Activated CD8-positive, alpha-beta memory T cell treated with anti-CD3 and anti-CD28 coated beads, Interleukin-2, amount 10 ng/mL, durations not matched to agents 7 days and 5 days (primary cell): ENCODE measurements around the gene PRKAR1B. TPM values are rescaled to one million over a fixed set of nuclear protein-coding genes. Genes with fewer than 3 reads are reported as not detected.
A peak's percentile ranks its signal among the peaks of the same experiment; 100 is the strongest.

Source experiments
- ATAC-seq: fragments of 150-1000 bp; cut with Tn5 transposase; one replicate; pipeline ENCODE4 v1.10.0; 2021; ENCODE audit warnings: moderate library complexity
- CTCF ChIA-PET: fragments of 350-600 bp; sonication (Branson Sonifier 250); formaldehyde crosslinking; loops from one replicate; lab custom pipeline; 2021; ENCODE audit warnings: antibody characterized with exemption; lab: Charles Lee
- DNase-seq: peaks from one replicate; pipeline ENCODE4 v3.0.0-alpha.2; 2020
- H3K27ac Mint-ChIP-seq: one replicate; pipeline ENCODE4 v1.8.0; 2021; ENCODE audit warnings: mild to moderate bottlenecking, mixed read lengths
- H3K27me3 Mint-ChIP-seq: one replicate; pipeline ENCODE4 v1.8.0; 2021; ENCODE audit warnings: mixed read lengths
- H3K36me3 Mint-ChIP-seq: one replicate; pipeline ENCODE4 v1.8.0; 2021; ENCODE audit warnings: mild to moderate bottlenecking, mixed read lengths
- H3K4me1 Mint-ChIP-seq: one replicate; pipeline ENCODE4 v1.8.0; 2021; ENCODE audit warnings: mixed read lengths
- H3K4me3 Mint-ChIP-seq: one replicate; pipeline ENCODE4 v1.8.0; 2021; ENCODE audit warnings: mild to moderate bottlenecking, moderate library complexity, mixed read lengths
- H3K9me3 Mint-ChIP-seq: one replicate; pipeline ENCODE4 v1.8.0; 2022; ENCODE audit warnings: low read depth, mixed read lengths
- total RNA-seq, 2 experiments: library from RNA; stranded (reverse); gene quantifications; one replicate each; pipeline ENCODE4 v1.2.3, GENCODE V29; 2021

PRKAR1B gene
- total RNA-seq, 2 experiments from 2014 or later = 22.6 to 25.0 TPM

DNA sequence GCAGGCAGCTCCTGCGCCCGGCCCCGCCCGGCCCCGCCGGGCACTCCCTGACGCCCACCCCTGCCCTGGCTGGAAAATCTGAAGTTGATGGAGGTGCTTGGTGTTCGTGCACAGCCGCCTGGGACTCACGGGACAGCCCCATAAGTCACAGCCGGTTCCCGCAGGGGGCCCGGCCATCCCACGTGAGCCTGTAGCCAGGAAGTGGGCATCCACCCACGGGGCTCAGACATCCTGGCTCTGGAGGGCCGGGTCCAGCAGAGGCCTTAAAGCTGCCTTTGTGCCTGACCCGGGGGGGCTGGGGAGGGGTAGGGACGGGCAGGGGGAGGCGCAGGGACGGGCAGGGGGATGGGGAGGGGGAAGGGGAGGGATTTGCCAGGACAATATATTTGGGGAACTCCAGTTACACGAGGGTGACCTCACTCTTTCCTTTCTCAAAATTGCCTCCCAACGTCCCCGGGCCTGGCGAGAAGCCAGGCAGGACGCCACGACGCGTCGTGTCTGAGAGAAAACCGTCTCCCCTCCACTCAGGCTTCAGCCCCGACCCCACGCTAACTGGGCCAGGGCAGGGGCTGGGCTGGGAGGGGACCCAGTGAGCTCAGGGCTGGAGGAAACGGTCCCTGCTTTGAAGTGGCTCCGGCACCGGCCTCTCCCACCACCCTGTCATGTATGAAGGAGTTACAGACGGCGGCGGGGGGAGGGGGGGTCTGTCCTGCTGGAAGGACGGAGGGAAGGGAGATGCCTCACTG, 125.3 kb downstream of the PRKAR1B start:
- CTCF ChIA-PET = interaction anchor here (2.6 to 4.5 kb wide), 2 partner anchors 16 to 17 kb away, joined by 8 to 39 read pairs; no protein-coding TSS in a partner anchor
- H3K27me3 Mint-ChIP-seq = no peaks in the 10 kb centered on the region
- DNase-seq = peak; percentile 91

DNA sequence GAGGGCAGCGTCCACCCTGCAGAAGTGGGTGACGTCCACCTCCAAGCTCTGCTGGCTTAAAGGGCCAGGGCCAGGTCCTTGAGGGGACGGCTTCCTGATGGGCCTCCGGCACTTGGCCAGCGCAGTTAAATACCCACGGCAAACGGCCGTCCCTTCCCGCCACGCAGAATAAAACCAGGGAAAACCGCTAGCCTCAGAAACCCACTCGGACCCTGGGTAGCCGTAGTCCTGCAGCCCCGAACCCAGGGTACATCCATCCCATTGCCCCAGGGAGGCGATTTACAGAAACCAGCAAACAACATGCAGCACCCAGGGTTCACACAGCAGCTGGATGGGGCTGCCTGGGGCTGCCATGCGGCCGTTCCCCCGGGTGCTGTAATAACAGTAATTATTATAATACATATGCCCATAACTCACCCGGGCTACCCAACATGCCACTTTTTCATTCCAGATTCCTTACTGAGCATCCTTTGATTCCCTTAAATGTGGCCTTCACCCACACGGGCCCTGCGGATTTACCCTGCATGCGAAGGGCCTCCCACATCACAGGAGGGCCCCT, 126.0 kb downstream of the PRKAR1B start:
- peak overlapping the region; percentile 99 for H3K27ac Mint-ChIP-seq
- ATAC-seq (no peak), DNase-seq (no peak)
- peak overlapping the region; percentile 54 for H3K4me3 Mint-ChIP-seq
- peaks cover 49% of the 10 kb centered on the region for H3K4me1 Mint-ChIP-seq
- peaks cover 14% of the 10 kb centered on the region for H3K36me3 Mint-ChIP-seq
- H3K27me3 Mint-ChIP-seq = no peaks in the 10 kb centered on the region
- H3K9me3 Mint-ChIP-seq = no peaks in the 10 kb centered on the region
- CTCF ChIA-PET = interaction anchor here (1.7 to 4.5 kb wide), 3 partner anchors 16 to 19 kb away, joined by 5 to 39 read pairs (median 8); no protein-coding TSS in a partner anchor

More for the DNA sequence above, 125.3 kb downstream of the PRKAR1B start:
- ATAC-seq = peak; percentile 48
- H3K9me3 Mint-ChIP-seq = no peaks in the 10 kb centered on the region
- H3K4me1 Mint-ChIP-seq = peaks cover 50% of the 10 kb centered on the region
- H3K36me3 Mint-ChIP-seq = peaks cover 15% of the 10 kb centered on the region
- peak overlapping the region; percentile 99 for H3K27ac Mint-ChIP-seq
- H3K4me3 Mint-ChIP-seq = peak overlapping the region; percentile 86

DNA sequence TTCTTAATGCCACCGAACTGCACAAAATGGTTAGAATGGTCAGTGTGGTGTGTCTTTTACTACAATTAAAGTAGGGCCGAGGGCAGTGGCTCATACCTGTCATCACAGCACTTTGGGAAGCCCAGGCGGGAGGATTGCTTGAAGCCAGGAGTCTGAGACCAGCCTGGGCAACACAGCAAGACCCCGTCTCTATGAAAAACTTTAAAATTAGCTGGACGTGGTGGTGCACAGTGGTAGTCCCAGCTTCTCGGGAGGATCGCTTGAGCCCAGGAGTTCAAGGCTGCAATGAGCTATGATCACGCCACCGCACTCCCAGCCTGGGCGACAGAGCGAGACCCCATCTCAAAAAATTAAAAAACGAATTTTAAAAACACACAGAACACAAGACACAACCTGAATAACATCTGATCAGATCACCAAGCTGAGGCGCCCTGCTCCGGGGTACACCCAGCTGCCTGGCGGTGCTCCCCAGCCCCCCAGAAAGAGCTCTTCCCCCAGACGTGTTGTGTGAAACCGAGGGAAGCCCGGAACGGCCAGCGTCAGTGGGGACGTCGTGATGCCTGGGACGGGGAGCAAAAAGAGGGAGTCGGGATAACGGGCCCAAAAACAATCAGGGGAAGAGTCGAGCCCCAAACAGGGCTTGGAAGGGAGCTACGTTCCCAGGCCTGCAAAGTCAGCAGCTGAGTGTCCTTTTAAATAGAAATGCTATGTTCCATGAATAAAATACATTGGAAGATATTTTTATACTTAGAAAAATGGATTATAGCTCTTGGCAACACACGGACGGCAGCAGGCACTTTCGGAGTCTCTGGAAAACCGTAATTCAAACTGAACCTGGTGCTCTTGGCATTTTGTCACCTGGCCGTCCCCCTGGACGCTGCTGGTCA, 126.7 kb downstream of the PRKAR1B start:
- peaks cover 48% of the 10 kb centered on the region for H3K4me1 Mint-ChIP-seq
- no peak overlapping the region for H3K4me3 Mint-ChIP-seq
- peak overlapping the region; percentile 5 for H3K27ac Mint-ChIP-seq
- no peak for ATAC-seq
- no peaks in the 10 kb centered on the region for H3K9me3 Mint-ChIP-seq
- DNase-seq = no peak
- peaks cover 17% of the 10 kb centered on the region for H3K36me3 Mint-ChIP-seq
- H3K27me3 Mint-ChIP-seq = no peaks in the 10 kb centered on the region
- CTCF ChIA-PET = interaction anchor here (1.7 to 2.6 kb wide), 2 partner anchors 16 to 19 kb away, joined by 5 to 8 read pairs; no protein-coding TSS in a partner anchor

DNA sequence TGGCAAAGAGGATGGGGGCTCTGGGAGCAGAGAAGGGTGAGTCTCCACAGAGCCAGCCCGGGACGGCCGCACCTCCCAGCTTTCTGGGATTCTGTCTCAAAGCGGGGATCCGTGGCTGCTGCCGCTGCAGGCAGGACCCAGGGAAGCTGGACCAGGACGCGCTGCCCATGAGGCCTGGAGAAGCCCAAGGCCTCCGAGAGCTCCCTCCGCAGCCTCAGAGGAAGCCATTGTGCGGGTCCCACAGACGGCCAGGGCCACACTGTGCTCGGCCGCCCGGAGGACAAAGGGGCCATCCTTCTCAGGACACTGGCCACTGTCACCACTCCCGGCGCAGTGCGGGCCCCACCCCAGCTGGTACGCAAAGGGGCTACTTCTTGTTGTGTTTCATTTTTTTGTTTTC, 128.2 kb downstream of the PRKAR1B start:
- no peak for ATAC-seq
- Mint-ChIP-seq H3K4me3 (no peak overlapping the region), H3K27me3 (no peaks in the 10 kb centered on the region), H3K27ac (no peak overlapping the region), H3K4me1 (peaks cover 34% of the 10 kb centered on the region), H3K9me3 (no peaks in the 10 kb centered on the region), H3K36me3 (peaks cover 11% of the 10 kb centered on the region)
- no peak for DNase-seq
- CTCF ChIA-PET = no interaction called here

DNA sequence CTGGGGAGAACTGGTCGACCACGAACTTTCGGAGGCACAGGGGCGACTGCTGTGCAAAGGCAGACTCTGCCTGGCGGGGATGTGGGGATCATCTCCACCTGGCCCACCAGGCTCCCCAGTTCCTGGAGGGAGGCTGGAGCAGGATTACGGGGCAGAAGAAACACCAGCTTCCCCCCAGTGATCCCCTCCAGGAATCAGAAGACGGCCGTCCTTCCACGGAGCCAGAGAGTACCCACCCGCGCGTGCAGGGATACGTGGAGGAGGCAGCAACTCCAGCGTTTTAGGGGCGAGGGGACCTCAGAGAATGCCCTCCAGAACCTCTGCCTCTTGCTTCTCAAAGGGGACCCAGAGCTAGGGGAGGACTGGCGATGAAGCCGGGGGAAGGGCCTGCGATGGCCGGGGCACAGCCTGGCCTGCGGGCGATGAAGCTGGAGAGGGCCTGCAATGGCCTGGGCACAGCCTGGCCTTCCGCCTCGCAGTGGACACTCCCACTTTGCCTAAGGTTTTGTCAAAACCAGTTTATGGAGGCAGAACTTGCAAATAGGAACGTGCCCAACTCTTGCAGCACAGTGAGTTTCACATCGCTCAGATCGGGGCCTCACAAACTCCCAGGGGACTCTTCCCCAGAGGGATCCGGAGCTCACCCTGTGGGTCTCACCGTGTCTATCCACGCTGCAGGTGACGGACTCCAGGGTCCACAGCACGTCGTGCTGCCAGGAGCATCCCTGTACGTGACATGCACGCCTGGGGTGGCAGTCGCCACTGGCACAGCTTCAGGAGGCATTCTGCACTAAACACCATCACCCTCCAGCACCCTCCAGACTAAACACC, 129.5 kb downstream of the PRKAR1B start:
- Mint-ChIP-seq H3K27me3 (no peaks in the 10 kb centered on the region), H3K27ac (no peak overlapping the region), H3K36me3 (peaks cover 11% of the 10 kb centered on the region), H3K9me3 (no peaks in the 10 kb centered on the region), H3K4me1 (peaks cover 25% of the 10 kb centered on the region), H3K4me3 (no peak overlapping the region)
- CTCF ChIA-PET = no interaction called here
- ATAC-seq (no peak), DNase-seq (no peak)

DNA sequence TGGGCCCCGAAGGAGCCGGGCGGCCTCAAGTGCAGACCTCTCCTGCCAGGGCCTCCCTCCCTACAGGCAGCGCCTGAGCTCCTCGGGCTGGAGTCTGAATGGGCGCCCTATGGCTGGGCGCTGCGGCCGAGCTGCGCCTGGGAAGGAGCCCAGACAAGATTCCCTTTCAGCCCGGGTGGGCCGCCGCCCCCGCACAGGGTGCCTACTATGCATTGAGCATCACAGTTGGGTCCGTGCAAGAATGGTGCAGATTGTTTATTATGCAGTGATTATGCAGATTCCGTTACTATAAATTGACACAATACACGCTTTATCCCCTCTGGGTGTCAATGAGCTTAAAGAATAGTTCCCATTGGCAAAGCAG, 130.3 kb downstream of the PRKAR1B start:
- Mint-ChIP-seq H3K36me3 (peaks cover 11% of the 10 kb centered on the region), H3K9me3 (no peaks in the 10 kb centered on the region), H3K27me3 (no peaks in the 10 kb centered on the region), H3K27ac (no peak overlapping the region), H3K4me1 (peaks cover 21% of the 10 kb centered on the region), H3K4me3 (no peak overlapping the region)
- DNase-seq (no peak), ATAC-seq (no peak)
- CTCF ChIA-PET = no interaction called here

DNA sequence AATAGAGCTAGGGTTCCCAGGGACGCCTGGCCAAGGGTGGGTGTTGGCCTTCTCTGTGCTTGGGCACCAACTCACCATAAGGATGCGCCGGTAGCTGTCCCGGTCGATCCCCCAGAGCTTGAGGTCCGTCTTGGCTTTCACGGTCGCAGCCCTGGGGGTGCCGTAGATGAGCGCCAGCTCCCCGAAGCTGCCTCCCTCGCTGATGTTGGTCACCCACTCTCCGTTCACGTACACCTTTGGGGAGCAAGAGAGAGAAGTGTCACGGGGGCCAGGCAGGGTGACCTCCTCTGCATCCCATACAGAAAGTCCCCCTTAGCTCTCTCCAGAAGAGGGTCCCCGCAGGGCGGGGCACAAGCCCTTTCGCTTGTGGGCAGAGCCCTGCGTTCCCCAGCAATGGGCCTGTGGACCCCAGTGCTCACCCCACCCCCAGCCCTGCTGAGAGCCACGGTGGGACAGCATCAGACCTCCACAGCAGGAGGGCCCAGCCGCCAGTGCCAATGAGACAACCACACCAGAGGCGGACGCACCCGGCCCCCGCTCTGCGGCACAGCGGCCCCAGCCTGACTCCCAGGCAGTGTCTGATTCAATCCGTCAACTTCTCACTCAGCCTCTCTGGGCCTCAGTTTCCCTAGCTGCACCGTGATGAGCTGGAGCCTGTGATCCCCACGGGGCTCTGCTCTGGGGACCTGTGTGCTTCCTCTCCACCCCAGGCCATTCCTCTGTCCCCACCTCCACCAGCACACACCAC, 130.8 kb downstream of the PRKAR1B start:
- H3K36me3 Mint-ChIP-seq = peaks cover 11% of the 10 kb centered on the region
- no peaks in the 10 kb centered on the region for H3K27me3 Mint-ChIP-seq
- H3K9me3 Mint-ChIP-seq = no peaks in the 10 kb centered on the region
- H3K27ac Mint-ChIP-seq = no peak overlapping the region
- peaks cover 16% of the 10 kb centered on the region for H3K4me1 Mint-ChIP-seq
- ATAC-seq = no peak
- CTCF ChIA-PET = no interaction called here
- no peak overlapping the region for H3K4me3 Mint-ChIP-seq
- DNase-seq = no peak

DNA sequence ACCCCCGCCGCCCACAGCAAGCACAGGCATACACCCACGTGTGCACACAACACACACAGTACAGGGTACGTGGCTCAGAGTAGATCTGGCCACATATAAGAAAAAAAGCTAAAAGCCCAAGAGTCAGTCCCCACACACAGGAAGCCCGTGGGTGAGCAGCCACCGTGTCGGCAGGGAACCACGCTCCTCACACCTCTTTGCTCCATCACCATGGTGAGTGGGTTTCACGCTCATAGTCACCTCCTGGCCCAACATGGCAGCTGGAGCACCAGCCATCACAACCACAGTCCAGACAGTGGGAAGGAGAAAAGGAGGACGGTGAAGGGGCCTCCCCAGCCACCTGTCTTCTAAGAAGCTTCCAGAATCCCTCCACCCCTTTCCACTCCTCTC, 131.5 kb downstream of the PRKAR1B start:
- H3K4me3 Mint-ChIP-seq = no peak overlapping the region
- peaks cover 12% of the 10 kb centered on the region for H3K4me1 Mint-ChIP-seq
- no peaks in the 10 kb centered on the region for H3K27me3 Mint-ChIP-seq
- H3K27ac Mint-ChIP-seq = no peak overlapping the region
- CTCF ChIA-PET = no interaction called here
- peaks cover 11% of the 10 kb centered on the region for H3K36me3 Mint-ChIP-seq
- H3K9me3 Mint-ChIP-seq = no peaks in the 10 kb centered on the region
- DNase-seq (no peak), ATAC-seq (no peak)

DNA sequence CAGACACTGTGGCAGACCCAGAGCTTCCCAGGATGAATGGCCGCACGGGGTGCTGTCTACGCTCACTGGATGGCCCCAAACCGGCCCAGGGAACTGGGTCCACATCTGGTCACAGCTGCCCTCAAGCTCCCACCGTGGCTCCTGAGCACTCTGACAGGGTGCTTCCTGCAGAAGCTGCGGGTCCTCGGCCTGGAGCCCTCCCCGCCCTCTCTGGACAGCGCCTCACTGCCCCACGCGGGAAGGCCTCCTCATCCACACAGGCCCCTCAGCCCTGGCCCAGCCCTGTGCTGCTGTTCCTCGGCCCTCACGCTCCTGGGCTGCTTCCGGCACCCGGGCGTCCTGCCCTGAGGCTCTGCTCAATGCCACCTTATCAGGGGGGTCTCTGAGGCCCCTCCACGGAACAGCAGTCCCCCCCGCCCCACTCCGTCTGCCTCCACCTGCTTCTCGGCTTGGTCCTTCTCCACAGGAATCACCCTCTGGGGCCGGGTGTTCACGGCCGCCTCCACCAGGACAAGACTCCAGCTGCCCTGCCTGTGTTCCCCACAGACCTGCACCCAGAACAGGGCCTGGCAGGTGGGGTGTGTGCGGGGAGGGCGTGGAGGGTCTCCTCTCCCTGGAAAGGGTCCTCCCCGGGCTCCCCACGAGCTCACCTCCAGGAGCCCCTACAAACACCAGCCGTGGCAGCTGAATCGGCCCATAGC, 132.0 kb downstream of the PRKAR1B start:
- H3K4me1 Mint-ChIP-seq = peaks cover 7% of the 10 kb centered on the region
- peaks cover 11% of the 10 kb centered on the region for H3K36me3 Mint-ChIP-seq
- H3K27me3 Mint-ChIP-seq = no peaks in the 10 kb centered on the region
- no peak overlapping the region for H3K4me3 Mint-ChIP-seq
- CTCF ChIA-PET = no interaction called here
- DNase-seq (no peak), ATAC-seq (no peak)
- H3K27ac Mint-ChIP-seq = no peak overlapping the region
- no peaks in the 10 kb centered on the region for H3K9me3 Mint-ChIP-seq

DNA sequence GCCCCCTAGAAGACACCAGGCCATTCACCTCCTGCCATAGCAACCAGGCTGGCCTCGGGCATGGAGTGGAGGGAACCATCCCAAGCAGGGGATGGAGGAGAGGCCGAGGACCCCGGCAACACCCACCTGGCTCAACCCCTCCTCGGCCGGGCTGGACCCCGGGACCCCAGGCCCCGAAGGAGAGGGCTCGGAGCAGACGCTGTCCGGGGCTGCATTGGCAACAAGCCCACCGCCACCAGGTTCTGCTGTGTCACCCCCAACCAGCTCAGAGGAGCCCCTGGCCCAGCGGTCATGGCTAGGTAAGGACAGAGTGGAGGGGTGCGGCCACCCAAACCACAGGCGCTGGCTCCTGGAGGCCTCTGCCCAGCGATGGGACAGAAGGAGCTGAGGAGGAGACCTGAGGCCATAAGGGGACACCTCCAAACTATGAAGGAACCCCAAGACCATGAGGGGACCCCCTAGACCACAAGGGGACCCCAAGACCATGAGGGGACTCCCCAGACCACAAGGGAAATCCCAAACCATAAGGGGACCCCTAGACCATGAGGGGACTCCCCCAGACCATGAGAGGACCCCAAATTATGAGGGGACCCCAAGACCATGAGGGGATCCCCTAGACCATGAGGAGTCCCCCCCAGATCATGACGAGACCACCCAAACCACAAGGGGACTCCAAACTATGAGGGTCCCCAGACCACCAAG, 132.7 kb downstream of the PRKAR1B start:
- peaks cover 13% of the 10 kb centered on the region for H3K36me3 Mint-ChIP-seq
- ATAC-seq = no peak
- no peaks in the 10 kb centered on the region for H3K27me3 Mint-ChIP-seq
- H3K4me1 Mint-ChIP-seq = peaks cover 7% of the 10 kb centered on the region
- no peaks in the 10 kb centered on the region for H3K9me3 Mint-ChIP-seq
- H3K27ac Mint-ChIP-seq = no peak overlapping the region
- no peak for DNase-seq
- H3K4me3 Mint-ChIP-seq = no peak overlapping the region
- CTCF ChIA-PET = no interaction called here

DNA sequence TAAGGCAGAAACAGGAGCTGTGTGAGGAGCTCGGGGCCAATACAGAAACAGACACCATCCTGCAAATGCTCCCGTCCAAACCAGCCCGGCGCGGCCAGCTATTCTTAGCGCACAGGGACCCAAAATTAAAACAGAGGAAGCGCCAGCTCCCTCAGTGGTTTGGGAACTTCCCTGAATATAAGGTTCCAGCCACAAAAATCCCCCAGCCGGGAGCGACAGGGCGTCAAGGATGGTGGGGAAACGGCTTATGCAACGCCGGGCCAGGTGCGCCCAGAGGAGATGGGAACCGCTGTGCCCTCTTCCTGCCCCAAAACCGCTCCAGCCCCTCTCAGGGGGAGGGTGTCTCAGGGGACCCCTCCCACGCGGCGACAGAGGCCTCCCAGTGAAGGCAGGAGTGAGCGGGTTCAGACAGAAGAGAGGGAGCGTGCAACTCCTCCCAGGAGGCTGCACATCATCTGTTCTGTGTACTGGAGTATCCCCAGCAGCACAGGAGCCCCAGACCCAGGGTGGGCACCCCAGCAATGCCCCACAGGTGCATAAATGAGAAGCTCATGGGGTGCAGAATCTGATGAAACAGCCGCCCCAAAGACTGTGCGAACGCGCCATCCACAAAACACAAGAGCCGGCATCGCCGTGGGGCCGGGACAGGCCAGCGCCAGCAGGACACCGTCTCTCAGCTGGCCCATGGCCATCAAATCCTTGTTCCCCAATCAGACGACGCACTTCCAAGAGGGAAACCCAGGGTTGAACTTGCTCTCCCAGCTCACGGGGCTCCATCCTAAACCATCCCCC, 133.6 kb downstream of the PRKAR1B start:
- CTCF ChIA-PET = no interaction called here
- Mint-ChIP-seq H3K36me3 (peaks cover 22% of the 10 kb centered on the region), H3K4me1 (peaks cover 7% of the 10 kb centered on the region), H3K27ac (no peak overlapping the region), H3K27me3 (no peaks in the 10 kb centered on the region), H3K4me3 (no peak overlapping the region), H3K9me3 (peaks cover 4% of the 10 kb centered on the region)
- DNase-seq (no peak), ATAC-seq (no peak)
